RWPE2 (cell line): Measurements from ENCODE around the gene STIM1.

ENCODE experiments used
- ATAC-seq: fragments of 200-7000 bp; cut with Tn5 transposase; 3 replicates; pipeline ENCODE4 v1.9.1; 2021; ENCODE audit warnings: low read depth
- DNase-seq: peaks from one replicate; pipeline ENCODE4 v3.0.0-alpha.2; 2020; ENCODE audit warnings: low spot score
- H3K27ac ChIP-seq: fragments of 450-650 bp; 2 replicates; pipeline ENCODE4 v1.5.1; 2017; ENCODE audit warnings: mild to moderate bottlenecking; ENCODE audit not compliant: poor library complexity, severe bottlenecking
- H3K27me3 ChIP-seq: fragments of 250-450 bp; sonication (Bioruptor Pico); 2 replicates; pipeline ENCODE4 v1.5.1; 2021; ENCODE audit warnings: mild to moderate bottlenecking, moderate library complexity; ENCODE audit not compliant: insufficient read depth, poor library complexity, severe bottlenecking
- H3K36me3 ChIP-seq: fragments of 250-450 bp; sonication (Bioruptor Pico); 2 replicates; pipeline ENCODE4 v1.5.1; 2020; ENCODE audit warnings: low read depth, mild to moderate bottlenecking, moderate library complexity
- H3K4me1 ChIP-seq: fragments of 250-450 bp; sonication (Bioruptor Pico); 2 replicates; pipeline ENCODE4 v1.5.1; 2021; ENCODE audit warnings: mild to moderate bottlenecking, moderate library complexity; ENCODE audit not compliant: insufficient read depth, poor library complexity, severe bottlenecking
- H3K4me3 ChIP-seq: fragments of 250-450 bp; sonication (Bioruptor Pico); 2 replicates; pipeline ENCODE4 v1.5.1; 2021; ENCODE audit warnings: mild to moderate bottlenecking, moderate library complexity; ENCODE audit not compliant: severe bottlenecking
- H3K9me3 ChIP-seq: fragments of 250-450 bp; sonication (Bioruptor Pico); 2 replicates; pipeline ENCODE4 v1.5.1; 2021; ENCODE audit warnings: mild to moderate bottlenecking, moderate library complexity; ENCODE audit not compliant: severe bottlenecking
- CTCF ChIP-seq: fragments of 450-650 bp; IDR thresholded peaks from one replicate; pipeline ENCODE4 v1.5.1; 2017; ENCODE audit warnings: mild to moderate bottlenecking, moderate library complexity; ENCODE audit not compliant: poor library complexity, severe bottlenecking

Gene STIM1

DNA sequence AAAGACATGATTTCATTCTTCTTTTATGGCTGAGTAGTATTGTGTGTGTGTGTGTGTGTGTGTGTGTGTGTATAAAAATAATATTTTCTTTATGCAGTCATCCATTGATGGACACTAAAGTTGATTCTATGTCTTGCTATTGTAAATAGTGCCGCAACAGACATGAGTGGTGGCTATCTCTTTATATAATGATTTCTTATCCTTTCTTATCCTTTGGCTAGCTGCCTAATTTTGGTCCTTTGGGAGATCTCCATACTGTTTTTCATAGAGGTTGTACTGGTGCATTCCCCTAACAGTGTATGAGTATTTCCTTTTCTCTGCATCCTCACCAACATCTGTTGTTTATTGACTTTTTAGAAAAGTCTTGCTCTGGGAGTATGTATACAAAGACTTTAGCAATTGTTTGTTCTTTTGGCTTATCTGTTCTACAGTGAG lies 107.0 kb downstream of the STIM1 start:
- Histone ChIP-seq H3K9me3 (no peaks in the 10 kb centered on the region), H3K27me3 (no peaks in the 10 kb centered on the region), H3K4me3 (no peak overlapping the region), H3K4me1 (no peaks in the 10 kb centered on the region), H3K36me3 (no peaks in the 10 kb centered on the region), H3K27ac (no peak overlapping the region)
- ATAC-seq (no peak), DNase-seq (no peak)
- TF ChIP-seq CTCF, result no peak

- Histone ChIP-seq H3K4me3 (no peak overlapping the region), H3K27ac (no peak overlapping the region), H3K4me1 (no peaks in the 10 kb centered on the region), H3K27me3 (no peaks in the 10 kb centered on the region), H3K36me3 (no peaks in the 10 kb centered on the region), H3K9me3 (no peaks in the 10 kb centered on the region)
- ATAC-seq, result no peak
- TF ChIP-seq CTCF, result no peak
- no peak for DNase-seq
Observed at GRCh38 chr11:3964056-3964455, 108.6 kb downstream of the STIM1 start.

DNA sequence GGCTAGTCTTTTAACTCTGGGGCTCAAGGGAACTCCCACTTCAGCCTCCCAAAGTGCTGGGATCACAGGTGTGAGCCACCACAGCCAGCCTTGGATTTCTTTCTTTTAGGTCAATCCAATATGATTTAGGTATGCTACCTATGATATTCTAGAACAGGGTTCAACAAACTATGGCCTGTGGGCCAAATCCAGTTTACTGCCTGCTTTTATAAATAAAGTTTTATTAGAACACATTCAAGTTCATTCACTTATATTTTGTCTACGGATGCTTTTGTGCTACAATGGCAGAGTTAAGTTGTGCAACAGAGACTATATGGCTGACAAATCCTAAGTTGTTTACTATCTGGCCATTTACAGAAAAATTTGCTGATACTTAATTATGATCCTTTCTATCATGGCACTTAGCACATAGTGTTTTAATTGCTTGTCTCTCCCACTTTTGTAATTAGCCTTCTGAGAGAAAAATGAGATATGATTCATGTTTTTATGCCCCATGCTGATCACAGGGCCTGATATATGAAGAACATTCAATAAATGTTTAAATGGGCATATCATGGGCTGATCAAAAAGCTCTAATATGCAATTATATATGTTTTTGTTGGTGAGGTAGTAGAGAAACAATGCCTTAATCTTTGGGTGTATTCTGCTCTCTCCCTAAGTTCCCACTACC lies 109.6 kb downstream of the STIM1 start:
- Histone ChIP-seq H3K4me1 (no peaks in the 10 kb centered on the region), H3K9me3 (no peaks in the 10 kb centered on the region), H3K27me3 (no peaks in the 10 kb centered on the region), H3K27ac (no peak overlapping the region), H3K36me3 (no peaks in the 10 kb centered on the region), H3K4me3 (no peak overlapping the region)
- no peak for DNase-seq
- no peak for ATAC-seq
- no peak for TF ChIP-seq CTCF

- no peak for DNase-seq
- TF ChIP-seq CTCF, result no peak
- Histone ChIP-seq H3K36me3 (no peaks in the 10 kb centered on the region), H3K9me3 (no peaks in the 10 kb centered on the region), H3K27me3 (no peaks in the 10 kb centered on the region), H3K27ac (no peak overlapping the region), H3K4me3 (no peak overlapping the region), H3K4me1 (no peaks in the 10 kb centered on the region)
- no peak for ATAC-seq
Observed at GRCh38 chr11:3967695-3968094, 112.2 kb downstream of the STIM1 start.

GRCh38 chr11:3969200-3969599 lies 113.7 kb downstream of the STIM1 start:
- Histone ChIP-seq H3K27me3 (no peaks in the 10 kb centered on the region), H3K4me1 (no peaks in the 10 kb centered on the region), H3K27ac (no peak overlapping the region), H3K9me3 (no peaks in the 10 kb centered on the region), H3K36me3 (no peaks in the 10 kb centered on the region), H3K4me3 (no peak overlapping the region)
- no peak for ATAC-seq
- no peak for TF ChIP-seq CTCF
- DNase-seq, result no peak
